ENCODE results near the gene ACSS2. TPM values are rescaled to one million over a fixed set of nuclear protein-coding genes. Genes with fewer than 3 reads are reported as not detected.

The ACSS2 gene
- total and polyA plus RNA-seq, 2 donors (not counting 1 experiment from before 2014, with no cell fraction given): 10.5 to 22.1 TPM

DNA sequence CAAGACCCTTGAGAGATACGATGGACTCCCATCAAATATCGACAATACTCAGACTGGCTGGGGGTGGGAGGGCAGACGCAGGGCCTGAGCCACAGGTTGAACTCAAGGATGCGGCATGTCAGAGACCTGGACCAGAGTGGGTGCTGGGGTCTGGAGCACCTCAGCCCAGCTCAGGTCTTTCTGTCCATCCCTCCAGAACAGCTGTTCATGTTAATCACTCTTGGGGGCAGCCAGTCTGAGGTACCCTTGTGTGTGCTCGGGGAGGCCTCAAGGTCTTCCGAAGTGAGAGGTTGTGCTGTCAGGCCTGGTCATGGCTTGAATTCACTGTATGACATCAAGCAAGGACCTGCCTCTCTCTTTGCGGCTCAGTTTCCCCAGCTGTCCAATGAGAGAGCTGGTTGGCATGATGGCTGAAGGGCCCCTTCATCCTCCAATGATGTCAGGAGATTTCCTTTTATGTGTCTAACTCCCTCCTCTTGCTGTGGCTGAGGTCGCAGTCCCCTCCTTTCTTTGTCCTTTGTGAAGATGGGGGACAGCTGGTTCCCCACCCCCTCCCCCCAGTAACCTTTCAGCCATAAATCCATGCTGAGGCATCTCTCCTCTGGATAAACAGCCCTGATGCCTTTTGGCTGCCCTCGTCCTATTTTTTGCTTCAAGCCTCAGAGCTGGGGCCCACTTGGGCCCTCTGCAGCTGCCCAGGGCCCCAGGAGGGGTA lies 94.6 kb downstream of the ACSS2 start:
- Mint-ChIP-seq H3K27me3 (no peaks in the 10 kb centered on the region), H3K4me1 (no peaks in the 10 kb centered on the region), H3K9me3 (ENCODE audit: insufficient read depth) (no peaks in the 10 kb centered on the region), H3K27ac (no peak overlapping the region), H3K4me3 (no peak overlapping the region)
- Histone ChIP-seq H4K20me1 (ENCODE audit: control insufficient read depth, insufficient read depth, low read length, poor library complexity, severe bottlenecking) (no peaks in the 10 kb centered on the region), H2AFZ (ENCODE audit: insufficient read depth, low read depth, low read length, poor library complexity, severe bottlenecking) (no peak overlapping the region), H3K4me3 (ENCODE audit: control extremely low read depth in 1 of 5, extremely low read depth in 1 of 5, insufficient read depth in 1 of 5, low read depth in 2 of 5, low read length in 4 of 5) (no peak overlapping the region), H3K9ac (ENCODE audit: low read length) (no peak overlapping the region), H3K27ac (ENCODE audit: low read length in 2 of 2) (no peak overlapping the region), H3K36me3 (replicated peaks in 1 of 2; ENCODE audit: control extremely low read depth in 1 of 2, control insufficient read depth in 1 of 2, extremely low read depth in 1 of 2, insufficient read depth in 2 of 2, low read length in 1 of 2) (no peaks in the 10 kb centered on the region), H3K9me3 (ENCODE audit: control extremely low read depth in 1 of 3, control insufficient read depth in 2 of 3, insufficient read depth in 1 of 3, low read length in 2 of 3) (no peaks in the 10 kb centered on the region), H3K27me3 (replicated peaks in 1 of 4; ENCODE audit: control extremely low read depth in 1 of 4, control insufficient read depth in 3 of 4, insufficient read depth in 4 of 4, low read length in 3 of 4) (no peaks in the 10 kb centered on the region), H3K4me2 (replicated peaks; ENCODE audit: low read depth, low read length, poor library complexity, severe bottlenecking) (no peak overlapping the region), H3K4me1 (ENCODE audit: control insufficient read depth in 2 of 2, insufficient read depth in 2 of 2, low read length in 2 of 2) (no peaks in the 10 kb centered on the region), H3K79me2 (ENCODE audit: control insufficient read depth, insufficient read depth, low read length) (no peaks in the 10 kb centered on the region)
- intact Hi-C loops (cut with micrococcal nuclease): no loop called here
- ChIA-PET POLR2A (no interaction called here), CTCF (no interaction called here)
- ATAC-seq (ENCODE audit: low read depth) (no peak), DNase-seq (no peak)
- TF ChIP-seq EZH2 (IDR thresholded peaks at IDR 0.05; ENCODE audit: borderline replicate concordance, insufficient read depth, low read depth, low read length, poor library complexity, severe bottlenecking): no peak
- WGBS (ENCODE audit: insufficient coverage): 96% methylated on average over 7 of the region's 9 CpGs

DNA sequence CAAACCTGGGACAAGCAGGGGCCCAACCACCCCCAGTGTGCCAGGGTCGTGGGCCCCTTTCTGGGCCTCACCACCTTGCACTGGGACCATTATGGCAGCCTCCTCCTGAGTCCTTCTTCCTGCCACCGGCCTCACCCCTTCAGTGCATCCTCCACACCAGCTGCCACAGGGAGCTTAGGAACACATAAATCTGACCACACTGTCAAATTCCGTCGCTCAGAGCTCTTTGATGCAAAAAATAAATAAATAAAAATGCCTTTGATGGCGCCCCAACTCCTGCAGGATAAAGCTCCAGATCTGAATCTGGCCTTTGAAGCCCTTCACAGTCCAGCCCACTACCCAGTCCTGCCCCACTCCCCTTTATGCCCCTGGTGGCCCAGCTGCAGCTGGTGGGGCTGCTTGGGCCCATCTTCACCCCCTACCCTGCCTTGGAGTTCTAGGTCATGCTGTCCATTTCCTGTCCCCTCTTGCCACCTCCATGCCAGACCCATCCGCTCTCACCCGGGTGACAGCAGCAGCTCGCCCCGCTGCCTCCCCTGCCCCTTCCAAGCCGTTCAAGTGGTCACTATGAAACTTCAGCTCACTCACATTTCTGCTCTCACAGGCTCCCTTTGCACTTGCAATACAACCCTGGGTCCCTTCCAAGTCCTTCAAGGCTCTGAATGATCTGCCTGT lies 95.3 kb downstream of the ACSS2 start:
- TF ChIP-seq CTCF (IDR thresholded peaks at IDR 0.05) (no peak), EZH2 (IDR thresholded peaks at IDR 0.05; ENCODE audit: borderline replicate concordance, insufficient read depth, low read depth, low read length, poor library complexity, severe bottlenecking) (no peak)
- no peak overlapping the region for H3K27ac Mint-ChIP-seq

More for the DNA sequence above, 95.3 kb downstream of the ACSS2 start:
- Histone ChIP-seq H3K27me3 (replicated peaks in 1 of 4; ENCODE audit: control extremely low read depth in 1 of 4, control insufficient read depth in 3 of 4, insufficient read depth in 4 of 4, low read length in 3 of 4) (no peaks in the 10 kb centered on the region), H3K79me2 (ENCODE audit: control insufficient read depth, insufficient read depth, low read length) (no peaks in the 10 kb centered on the region), H3K4me1 (ENCODE audit: control insufficient read depth in 2 of 2, insufficient read depth in 2 of 2, low read length in 2 of 2) (no peaks in the 10 kb centered on the region), H3K9me3 (ENCODE audit: control extremely low read depth in 1 of 3, control insufficient read depth in 2 of 3, insufficient read depth in 1 of 3, low read length in 2 of 3) (no peaks in the 10 kb centered on the region), H3K9ac (ENCODE audit: low read length) (no peak overlapping the region), H3K36me3 (replicated peaks in 1 of 2; ENCODE audit: control extremely low read depth in 1 of 2, control insufficient read depth in 1 of 2, extremely low read depth in 1 of 2, insufficient read depth in 2 of 2, low read length in 1 of 2) (no peaks in the 10 kb centered on the region), H3K4me3 (ENCODE audit: control extremely low read depth in 1 of 5, extremely low read depth in 1 of 5, insufficient read depth in 1 of 5, low read depth in 2 of 5, low read length in 4 of 5) (no peak overlapping the region), H4K20me1 (ENCODE audit: control insufficient read depth, insufficient read depth, low read length, poor library complexity, severe bottlenecking) (no peaks in the 10 kb centered on the region), H3K27ac (ENCODE audit: low read length in 2 of 2) (no peak overlapping the region), H2AFZ (ENCODE audit: insufficient read depth, low read depth, low read length, poor library complexity, severe bottlenecking) (no peak overlapping the region), H3K4me2 (replicated peaks; ENCODE audit: low read depth, low read length, poor library complexity, severe bottlenecking) (no peak overlapping the region)
- Mint-ChIP-seq H3K9me3 (ENCODE audit: insufficient read depth) (no peaks in the 10 kb centered on the region), H3K4me1 (no peaks in the 10 kb centered on the region), H3K27me3 (no peaks in the 10 kb centered on the region), H3K4me3 (no peak overlapping the region)
- ATAC-seq (ENCODE audit: low read depth): no peak
- DNase-seq: no peak
- POLR2A ChIA-PET: no interaction called here
- intact Hi-C loops (cut with micrococcal nuclease): no loop called here
- WGBS (ENCODE audit: insufficient coverage): 85% methylated on average over 7 of the region's 10 CpGs
- CTCF ChIA-PET: no interaction called here

Measured in B cell (primary cell).